Common myeloid progenitor, CD34-positive (primary cell): ENCODE data around the gene NUDT19.
A peak's percentile ranks its signal among the peaks of the same experiment; 100 is the strongest.
"Not testable (repeated sequence)": the region's sequence is repeated elsewhere in the genome, so short reads cannot be mapped to it uniquely, and the experiment has no call there.

Experiments used
- CTCF ChIA-PET: fragments of 350-600 bp; sonication (Branson Sonifier 250); formaldehyde crosslinking; loops from one replicate; lab custom pipeline; 2021; ENCODE audit warnings: antibody characterized with exemption; lab: Charles Lee
- POLR2A ChIA-PET: fragments of 350-600 bp; sonication (Branson Sonifier 250); formaldehyde crosslinking; loops from one replicate; lab custom pipeline; 2021; ENCODE audit warnings: antibody characterized with exemption; lab: Charles Lee
- DNase-seq, 3 donors: peaks; one replicate each; pipeline versions ENCODE4 v3.0.0 to v3.0.0-alpha.2; 2013
- H3K27ac ChIP-seq, 2 experiments: 1 replicate in 1 of 2; 2 replicates in 1 of 2; pipeline ENCODE4 v1.7.0; 2013; ENCODE audit warnings: inconsistent platforms in 2 of 2, low read length in 2 of 2, mild to moderate bottlenecking in 2 of 2, low read depth in 1 of 2, moderate library complexity in 1 of 2; ENCODE audit not compliant: severe bottlenecking in 2 of 2, insufficient read depth in 1 of 2, poor library complexity in 1 of 2
- H3K27me3 ChIP-seq, 5 experiments: replicated peaks in 2 of 5; 1 replicate in 3 of 5; 2 replicates in 2 of 5; pipeline versions ENCODE4 v1.6.1 to v1.7.0; 2013; ENCODE audit warnings: low read length in 4 of 5, mild to moderate bottlenecking in 2 of 5, moderate library complexity in 2 of 5, inconsistent platforms in 1 of 5; ENCODE audit not compliant: insufficient read depth in 5 of 5, control insufficient read depth in 4 of 5
- H3K36me3 ChIP-seq, 4 experiments: 1 replicate in 2 of 4; 2 replicates in 2 of 4; pipeline versions ENCODE4 v1.6.1 to v1.7.0; 2013; ENCODE audit warnings: low read length in 3 of 4, control low read depth in 1 of 4, mild to moderate bottlenecking in 1 of 4; ENCODE audit not compliant: control insufficient read depth in 4 of 4, insufficient read depth in 4 of 4
- H3K4me1 ChIP-seq, 4 experiments: 1 replicate in 3 of 4; 2 replicates in 1 of 4; pipeline versions ENCODE4 v1.6.1 to v1.7.1; 2013; ENCODE audit warnings: low read length in 3 of 4, mild to moderate bottlenecking in 3 of 4, control low read depth in 1 of 4, inconsistent platforms in 1 of 4, moderate library complexity in 1 of 4; ENCODE audit not compliant: control insufficient read depth in 4 of 4, insufficient read depth in 4 of 4; ENCODE audit errors: control extremely low read depth in 1 of 4
- H3K4me3 ChIP-seq, 7 experiments: 1 replicate in 4 of 7; 2 replicates in 3 of 7; pipeline versions ENCODE4 v1.5.1 to v1.7.0; 2013; ENCODE audit warnings: mild to moderate bottlenecking in 7 of 7, low read length in 6 of 7, moderate library complexity in 6 of 7, inconsistent platforms in 2 of 7, low read depth in 2 of 7, control low read depth in 1 of 7; ENCODE audit not compliant: insufficient read depth in 4 of 7, control insufficient read depth in 1 of 7; ENCODE audit errors: extremely low read depth in 1 of 7
- H3K9me3 ChIP-seq, 5 experiments: 1 replicate in 4 of 5; 2 replicates in 1 of 5; pipeline versions ENCODE4 v1.6.1 to v1.7.1; 2013; ENCODE audit warnings: low read length in 4 of 5, mild to moderate bottlenecking in 2 of 5, inconsistent platforms in 1 of 5, low read depth in 1 of 5, moderate library complexity in 1 of 5; ENCODE audit not compliant: control insufficient read depth in 4 of 5, insufficient read depth in 2 of 5; ENCODE audit errors: control extremely low read depth in 1 of 5
- WGBS: methylation state at CpG from one replicate; pipeline ENCODE4 v1.1.5; 2013; ENCODE audit not compliant: insufficient coverage; 5-methylcytosine and 5-hydroxymethylcytosine counted together

NUDT19 gene

GRCh38 chr19:32743021-32743420, 51.4 kb downstream of the NUDT19 start:
- CTCF ChIA-PET: no interaction called here
- 100% methylated on average over 1 of the region's 9 CpGs for WGBS
- peaks cover 0 to 10% (median 0%) of the 10 kb centered on the region in 5 experiments for H3K27me3 ChIP-seq
- DNase-seq: no peak
- no peaks in the 10 kb centered on the region for H3K36me3 ChIP-seq
- peaks cover 0 to 22% (median 13%) of the 10 kb centered on the region in 4 experiments for H3K4me1 ChIP-seq
- no peak overlapping the region for H3K27ac ChIP-seq
- no peak overlapping the region for H3K4me3 ChIP-seq
- POLR2A ChIA-PET: no interaction called here
- H3K9me3 ChIP-seq: no peaks in the 10 kb centered on the region

GRCh38 chr19:32743447-32743846, 51.8 kb downstream of the NUDT19 start:
- H3K27me3 ChIP-seq: peaks cover 0 to 11% (median 0%) of the 10 kb centered on the region in 5 experiments
- DNase-seq: no peak
- peaks cover 0 to 22% (median 13%) of the 10 kb centered on the region in 4 experiments for H3K4me1 ChIP-seq
- H3K36me3 ChIP-seq: no peaks in the 10 kb centered on the region
- no peak overlapping the region for H3K4me3 ChIP-seq
- H3K9me3 ChIP-seq: no peaks in the 10 kb centered on the region
- no peak overlapping the region for H3K27ac ChIP-seq
- WGBS: 95% methylated on average over 3 of the region's 4 CpGs
- POLR2A ChIA-PET: no interaction called here
- CTCF ChIA-PET: no interaction called here

- H3K4me1 ChIP-seq: peaks cover 0 to 22% (median 13%) of the 10 kb centered on the region in 4 experiments
- 96% methylated on average over 15 of the region's 18 CpGs for WGBS
- no peak overlapping the region for H3K4me3 ChIP-seq
- ChIA-PET CTCF (no interaction called here), POLR2A (no interaction called here)
- H3K36me3 ChIP-seq: no peaks in the 10 kb centered on the region
- H3K27me3 ChIP-seq: peaks cover 0 to 13% (median 4%) of the 10 kb centered on the region in 5 experiments
- H3K27ac ChIP-seq: no peak overlapping the region
- peak in 2 of 3 donors; percentile 14 for DNase-seq
- no peaks in the 10 kb centered on the region for H3K9me3 ChIP-seq
Observed at GRCh38 chr19:32744555-32745325, 53.1 kb downstream of the NUDT19 start.

GRCh38 chr19:32745594-32746251, 54.1 kb downstream of the NUDT19 start:
- DNase-seq: peak; percentile 75 to 93 (median 87)
- H3K4me3 ChIP-seq, H3K9me3 ChIP-seq, H3K27me3 ChIP-seq, H3K36me3 ChIP-seq, POLR2A ChIA-PET, H3K27ac ChIP-seq, CTCF ChIA-PET: not testable (repeated sequence)
- WGBS: 5% methylated on average over 2 of the region's 2 CpGs
- peaks cover 0 to 22% (median 13%) of the 10 kb centered on the region in 4 experiments for H3K4me1 ChIP-seq

GRCh38 chr19:32746631-32747196, 55.1 kb downstream of the NUDT19 start:
- 0% methylated on average over 2 of the region's 2 CpGs for WGBS
- peak; percentile 80 to 95 (median 87) for DNase-seq
- CTCF ChIA-PET: interaction anchor here (0.7 kb wide), 1 partner anchor 298 kb away, joined by 3 read pairs; no protein-coding TSS in a partner anchor

GRCh38 chr19:32748497-32748896, 56.9 kb downstream of the NUDT19 start:
- no peak overlapping the region for H3K4me3 ChIP-seq
- H3K4me1 ChIP-seq: peaks cover 0 to 22% (median 13%) of the 10 kb centered on the region in 4 experiments
- no peaks in the 10 kb centered on the region for H3K36me3 ChIP-seq
- no peaks in the 10 kb centered on the region for H3K9me3 ChIP-seq
- peak; percentile 33 to 53 (median 44) for DNase-seq
- H3K27me3 ChIP-seq: peaks cover 0 to 8% (median 6%) of the 10 kb centered on the region in 5 experiments
- H3K27ac ChIP-seq: no peak overlapping the region
- WGBS: 88% methylated on average over 4 of the region's 5 CpGs
- CTCF ChIA-PET: interaction anchor here (0.5 to 1.1 kb wide), 2 partner anchors 55 to 92 kb away, joined by 3 to 4 read pairs; no protein-coding TSS in a partner anchor
- POLR2A ChIA-PET: interaction anchor here (0.6 kb wide), 1 partner anchor 24 kb away, joined by 3 read pairs; no protein-coding TSS in a partner anchor

More at GRCh38 chr19:32746631-32747196, 55.1 kb downstream of the NUDT19 start:
- not testable (repeated sequence) for H3K9me3 ChIP-seq, H3K4me3 ChIP-seq, H3K36me3 ChIP-seq, H3K27ac ChIP-seq, H3K27me3 ChIP-seq
- H3K4me1 ChIP-seq: peaks cover 0 to 22% (median 13%) of the 10 kb centered on the region in 4 experiments
- POLR2A ChIA-PET: interaction anchor here (0.6 kb wide), 1 partner anchor 348 kb away, joined by 3 read pairs; no protein-coding TSS in a partner anchor
